ENCODE results near the gene COMT.

The COMT gene

DNA sequence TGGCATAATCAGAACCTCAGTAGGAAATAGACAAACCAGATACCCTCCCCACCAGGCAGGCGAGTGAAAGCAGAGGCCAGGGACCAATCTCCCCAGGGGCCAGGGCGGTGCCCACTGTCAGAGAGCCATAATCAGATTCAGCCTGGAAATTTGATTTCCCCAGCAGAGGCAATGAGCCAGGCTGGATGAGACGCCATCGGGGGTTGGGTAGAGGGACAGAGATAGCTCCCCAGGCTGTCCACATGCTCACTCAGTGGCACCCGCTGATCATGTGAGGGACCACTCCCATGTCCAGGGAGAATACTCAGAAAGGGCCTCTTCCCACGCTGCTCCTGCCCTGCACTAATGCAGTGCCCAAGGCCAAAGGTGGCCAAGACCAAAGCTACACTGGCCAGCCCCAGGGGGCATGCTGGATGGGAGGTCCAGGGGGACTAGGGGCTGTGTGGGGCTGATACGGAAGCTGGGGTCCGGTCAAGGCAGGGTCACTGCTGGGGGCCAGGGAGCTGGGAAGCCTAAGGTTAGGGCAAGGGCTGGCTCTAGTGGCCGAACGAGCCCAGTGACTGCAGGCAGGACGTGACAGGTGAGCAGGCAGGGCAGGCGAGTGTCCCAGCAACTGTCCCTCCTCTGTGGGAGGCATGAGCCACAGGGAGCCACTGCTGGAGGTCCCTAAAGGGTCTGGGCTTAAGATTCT, 55.3 kb downstream of the COMT start:
- H2BK120ac ChIP-seq (ENCODE audit: low read depth, low read length) = peak overlapping the region; percentile 25
- no peak overlapping the region for H3K14ac ChIP-seq (ENCODE audit: low read length)
- peak overlapping the region; percentile 3 for H2AK5ac ChIP-seq (ENCODE audit: low read depth, low read length)
- DNase-seq (ENCODE audit: low spot score) = no peak
- H3K27ac ChIP-seq (replicated peaks; ENCODE audit: low read length) = no peak overlapping the region
- no peaks in the 10 kb centered on the region for H3K36me3 ChIP-seq (replicated peaks in 1 of 2; ENCODE audit: control insufficient read depth in 2 of 2, insufficient read depth in 2 of 2, low read length in 2 of 2)
- no CpG with 5 or more reads among the region's 12 CpGs for WGBS, 2 donors (ENCODE audit: extremely low coverage in 2 of 2, insufficient read length in 2 of 2, insufficient replicate concordance in 1 of 2)
- H4K8ac ChIP-seq (ENCODE audit: low read depth, low read length) = no peak overlapping the region
- H2BK15ac ChIP-seq (ENCODE audit: low read length) = peak overlapping the region; percentile 81
- H4K91ac ChIP-seq (ENCODE audit: low read depth, low read length, poor library complexity) = peak overlapping the region; percentile 26
- H3K9ac ChIP-seq (ENCODE audit: low read depth, low read length, poor library complexity) = peak overlapping the region; percentile 68
- peak overlapping the region; percentile 12 for H2BK5ac ChIP-seq (ENCODE audit: low read length)
- H3K23ac ChIP-seq (ENCODE audit: low read depth, low read length, poor library complexity) = peak overlapping the region; percentile 86
- H3K4ac ChIP-seq (ENCODE audit: low read length) = peak overlapping the region; percentile 4
- H3K9me3 ChIP-seq (replicated peaks in 1 of 2; ENCODE audit: control insufficient read depth in 2 of 2, insufficient read depth in 1 of 2, low read depth in 1 of 2, low read length in 2 of 2) = no peaks in the 10 kb centered on the region
- peak overlapping the region in 1 of 2 donors; percentile 9 for H3K4me3 ChIP-seq (ENCODE audit: low read length in 2 of 2)
- peak overlapping the region; percentile 76 for H2BK12ac ChIP-seq (ENCODE audit: low read length)
- H2AFZ ChIP-seq (ENCODE audit: low read length) = no peak overlapping the region
- peak overlapping the region; percentile 84 for H3K18ac ChIP-seq (ENCODE audit: low read length)
- no peak overlapping the region for H3K4me2 ChIP-seq (ENCODE audit: insufficient read depth, low read length, poor library complexity, severe bottlenecking)
- no peaks in the 10 kb centered on the region for H3K79me1 ChIP-seq (ENCODE audit: low read depth, low read length)
- H3K27me3 ChIP-seq (ENCODE audit: control insufficient read depth in 3 of 3, insufficient read depth in 3 of 3, low read depth in 1 of 3, low read length in 3 of 3) = no peaks in the 10 kb centered on the region
- H3K4me1 ChIP-seq (ENCODE audit: control insufficient read depth in 2 of 2, insufficient read depth in 1 of 2, low read depth in 1 of 2, low read length in 2 of 2) = peaks cover 40 to 46% of the 10 kb centered on the region in 2 donors

DNA sequence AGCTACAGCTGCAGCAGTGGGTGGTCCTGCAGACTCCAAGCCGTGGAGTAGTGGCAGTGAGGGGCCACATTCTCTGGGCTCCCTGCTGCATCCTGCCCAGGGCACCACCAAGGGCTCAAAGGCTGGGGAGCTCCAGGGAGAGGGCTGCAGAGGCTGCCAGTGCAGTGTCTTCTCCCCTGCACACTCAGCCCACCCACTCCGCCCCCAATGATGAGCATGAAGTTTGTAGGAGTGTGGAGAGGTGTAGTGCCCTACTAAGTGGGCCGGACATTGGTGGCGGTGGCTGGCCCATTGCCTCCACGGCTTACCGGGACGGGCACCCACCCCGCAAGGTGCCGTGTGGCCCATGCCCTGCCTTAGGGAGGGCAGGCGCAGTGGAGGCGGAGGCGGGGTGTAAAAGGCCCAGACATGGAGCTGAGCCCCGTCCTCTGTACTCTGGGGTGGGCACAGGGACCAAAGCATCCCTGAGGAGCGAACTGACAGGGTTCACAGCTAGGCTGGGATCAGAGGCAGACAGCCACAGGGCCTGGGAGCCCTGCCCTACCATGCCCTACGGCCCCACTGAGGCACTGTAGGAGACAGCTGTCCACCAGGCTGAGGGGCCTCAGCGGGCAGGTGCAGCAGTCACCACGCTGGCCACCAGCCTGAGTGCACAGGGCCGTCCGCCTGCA, 56.1 kb downstream of the COMT start:
- Histone ChIP-seq H3K79me1 (ENCODE audit: low read depth, low read length) (no peaks in the 10 kb centered on the region), H3K27me3 (ENCODE audit: control insufficient read depth in 3 of 3, insufficient read depth in 3 of 3, low read depth in 1 of 3, low read length in 3 of 3) (no peaks in the 10 kb centered on the region), H2AFZ (ENCODE audit: low read length) (peak overlapping the region; percentile 76), H3K27ac (replicated peaks; ENCODE audit: low read length) (peak overlapping the region; percentile 37), H3K4me1 (ENCODE audit: control insufficient read depth in 2 of 2, insufficient read depth in 1 of 2, low read depth in 1 of 2, low read length in 2 of 2) (peaks cover 38 to 54% of the 10 kb centered on the region in 2 donors), H3K14ac (ENCODE audit: low read length) (no peak overlapping the region), H3K9ac (ENCODE audit: low read depth, low read length, poor library complexity) (no peak overlapping the region), H2AK5ac (ENCODE audit: low read depth, low read length) (peak overlapping the region; percentile 87), H3K9me3 (replicated peaks in 1 of 2; ENCODE audit: control insufficient read depth in 2 of 2, insufficient read depth in 1 of 2, low read depth in 1 of 2, low read length in 2 of 2) (no peaks in the 10 kb centered on the region), H4K8ac (ENCODE audit: low read depth, low read length) (peak overlapping the region; percentile 33), H2BK12ac (ENCODE audit: low read length) (peak overlapping the region; percentile 87), H3K36me3 (replicated peaks in 1 of 2; ENCODE audit: control insufficient read depth in 2 of 2, insufficient read depth in 2 of 2, low read length in 2 of 2) (no peaks in the 10 kb centered on the region), H3K18ac (ENCODE audit: low read length) (peak overlapping the region; percentile 91), H4K91ac (ENCODE audit: low read depth, low read length, poor library complexity) (peak overlapping the region; percentile 74), H3K4me2 (ENCODE audit: insufficient read depth, low read length, poor library complexity, severe bottlenecking) (no peak overlapping the region), H2BK5ac (ENCODE audit: low read length) (peak overlapping the region; percentile 85), H3K4me3 (ENCODE audit: low read length in 2 of 2) (no peak overlapping the region), H2BK15ac (ENCODE audit: low read length) (peak overlapping the region; percentile 86), H3K23ac (ENCODE audit: low read depth, low read length, poor library complexity) (peak overlapping the region; percentile 5), H3K4ac (ENCODE audit: low read length) (peak overlapping the region; percentile 79), H2BK120ac (ENCODE audit: low read depth, low read length) (peak overlapping the region; percentile 18)
- DNase-seq (ENCODE audit: low spot score) = no peak
- WGBS, 2 donors (ENCODE audit: extremely low coverage in 2 of 2, insufficient read length in 2 of 2, insufficient replicate concordance in 1 of 2) = no CpG with 5 or more reads among the region's 19 CpGs

DNA sequence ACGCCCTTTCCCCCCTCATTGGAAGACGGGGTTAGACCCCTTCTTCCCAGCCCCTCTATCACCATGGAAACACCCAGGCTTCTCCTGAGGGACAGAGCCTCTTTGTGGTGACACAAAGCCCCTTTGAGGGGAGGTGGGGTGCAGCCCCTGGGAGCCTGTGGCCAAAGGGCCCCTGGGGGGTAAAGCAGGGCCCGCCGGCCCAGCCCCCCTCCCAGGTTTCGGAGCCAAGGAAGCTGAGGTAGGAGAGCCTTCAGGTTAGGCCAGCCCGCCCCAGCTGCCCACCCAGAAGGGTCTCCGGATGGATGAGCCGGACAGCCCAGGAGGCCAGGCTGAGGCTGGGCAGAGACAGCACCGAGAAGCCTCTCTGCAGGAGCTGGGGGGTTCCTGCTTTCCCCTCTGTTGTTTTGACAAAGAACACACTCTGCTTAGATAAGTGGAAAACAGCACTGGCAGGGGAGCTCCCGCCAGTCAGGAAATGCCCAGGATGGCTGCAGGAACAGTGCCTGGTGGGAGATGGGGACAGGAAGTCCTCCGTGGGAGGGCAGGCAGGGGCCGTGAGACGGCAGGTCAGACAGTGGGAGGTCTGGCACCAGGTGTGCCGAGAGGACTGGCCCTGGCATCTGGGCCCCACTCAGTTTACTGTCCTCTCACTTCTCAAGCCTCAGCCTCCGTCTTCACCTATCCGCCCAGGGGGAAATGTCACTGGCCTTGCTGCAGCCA, 56.8 kb downstream of the COMT start:
- no peaks in the 10 kb centered on the region for H3K79me1 ChIP-seq (ENCODE audit: low read depth, low read length)
- peak overlapping the region; percentile 91 for H3K18ac ChIP-seq (ENCODE audit: low read length)
- no peak for DNase-seq (ENCODE audit: low spot score)
- peak overlapping the region; percentile 86 for H2BK15ac ChIP-seq (ENCODE audit: low read length)
- peaks cover 0 to under 1% of the 10 kb centered on the region in 2 donors for H3K9me3 ChIP-seq (replicated peaks in 1 of 2; ENCODE audit: control insufficient read depth in 2 of 2, insufficient read depth in 1 of 2, low read depth in 1 of 2, low read length in 2 of 2)
- no peak overlapping the region for H3K4me3 ChIP-seq (ENCODE audit: low read length in 2 of 2)
- WGBS, 2 donors (ENCODE audit: extremely low coverage in 2 of 2, insufficient read length in 2 of 2, insufficient replicate concordance in 1 of 2) = no CpG with 5 or more reads among the region's 16 CpGs
- peak overlapping the region; percentile 76 for H2AFZ ChIP-seq (ENCODE audit: low read length)
- peak overlapping the region; percentile 83 for H3K14ac ChIP-seq (ENCODE audit: low read length)
- H2BK5ac ChIP-seq (ENCODE audit: low read length) = peak overlapping the region; percentile 85
- H3K4me2 ChIP-seq (ENCODE audit: insufficient read depth, low read length, poor library complexity, severe bottlenecking) = peak overlapping the region; percentile 29
- peak overlapping the region; percentile 80 for H3K9ac ChIP-seq (ENCODE audit: low read depth, low read length, poor library complexity)
- peak overlapping the region; percentile 87 for H2BK12ac ChIP-seq (ENCODE audit: low read length)
- H2BK120ac ChIP-seq (ENCODE audit: low read depth, low read length) = peak overlapping the region; percentile 18
- H3K36me3 ChIP-seq (replicated peaks in 1 of 2; ENCODE audit: control insufficient read depth in 2 of 2, insufficient read depth in 2 of 2, low read length in 2 of 2) = no peaks in the 10 kb centered on the region
- peak overlapping the region; percentile 79 for H3K4ac ChIP-seq (ENCODE audit: low read length)
- no peak overlapping the region for H3K23ac ChIP-seq (ENCODE audit: low read depth, low read length, poor library complexity)
- H2AK5ac ChIP-seq (ENCODE audit: low read depth, low read length) = peak overlapping the region; percentile 87
- H3K27ac ChIP-seq (replicated peaks; ENCODE audit: low read length) = peak overlapping the region; percentile 49
- H4K91ac ChIP-seq (ENCODE audit: low read depth, low read length, poor library complexity) = peak overlapping the region; percentile 11
- peak overlapping the region; percentile 19 for H4K8ac ChIP-seq (ENCODE audit: low read depth, low read length)
- H3K27me3 ChIP-seq (ENCODE audit: control insufficient read depth in 3 of 3, insufficient read depth in 3 of 3, low read depth in 1 of 3, low read length in 3 of 3) = no peaks in the 10 kb centered on the region
- peaks cover 38 to 54% of the 10 kb centered on the region in 2 donors for H3K4me1 ChIP-seq (ENCODE audit: control insufficient read depth in 2 of 2, insufficient read depth in 1 of 2, low read depth in 1 of 2, low read length in 2 of 2)

All from neuronal stem cell (in vitro differentiated cells).